NCI-H748 treated with DMSO at 0.1 percent for 48 hours (cell line): Measurements from ENCODE around the gene NYAP1.
"Not testable (repeated sequence)": the region's sequence is repeated elsewhere in the genome, so short reads cannot be mapped to it uniquely, and the experiment has no call there.

Experiments
- DNase-seq: peaks from one replicate; lab custom pipeline; 2025; lab: John Stamatoyannopoulos, UW

NYAP1 gene

GRCh38 chr7:100483090-100483721 is 521 bp upstream of the NYAP1 start:
- DNase-seq = peak; percentile 44

- no peak for DNase-seq
These were observed 932 bp downstream of the NYAP1 start for GRCh38 chr7:100484673-100485045.

GRCh38 chr7:100485471-100485876 is 1.7 kb downstream of the NYAP1 start:
- no peak for DNase-seq

GRCh38 chr7:100486111-100486636 is 2.4 kb downstream of the NYAP1 start:
- no peak for DNase-seq

- DNase-seq = no peak
These were observed 3.2 kb downstream of the NYAP1 start for GRCh38 chr7:100486753-100487446.

GRCh38 chr7:100488333-100489095 is 4.8 kb downstream of the NYAP1 start:
- no peak for DNase-seq

GRCh38 chr7:100489121-100489520 is 5.4 kb downstream of the NYAP1 start:
- DNase-seq = no peak

- peak; percentile 98 for DNase-seq
These were observed 6.1 kb downstream of the NYAP1 start for GRCh38 chr7:100489824-100490223.

- no peak for DNase-seq
These were observed 6.9 kb downstream of the NYAP1 start for GRCh38 chr7:100490483-100491191.

- DNase-seq = no peak
These were observed 7.5 kb downstream of the NYAP1 start for GRCh38 chr7:100491192-100491578.

- DNase-seq = no peak
These were observed 9.2 kb downstream of the NYAP1 start for GRCh38 chr7:100492738-100493475.

- DNase-seq = no peak
These were observed 9.9 kb downstream of the NYAP1 start for GRCh38 chr7:100493476-100494264.

GRCh38 chr7:100496509-100496908 is 12.8 kb downstream of the NYAP1 start:
- no peak for DNase-seq

- DNase-seq = not testable (repeated sequence)
These were observed 17.0 kb downstream of the NYAP1 start for GRCh38 chr7:100500743-100501142.

GRCh38 chr7:100504031-100504430 is 20.3 kb downstream of the NYAP1 start:
- not testable (repeated sequence) for DNase-seq

GRCh38 chr7:100504887-100505611 is 21.3 kb downstream of the NYAP1 start:
- DNase-seq = no peak

GRCh38 chr7:100506356-100506923 is 22.7 kb downstream of the NYAP1 start:
- no peak for DNase-seq

- no peak for DNase-seq
These were observed 25.5 kb downstream of the NYAP1 start for GRCh38 chr7:100509231-100509630.

- no peak for DNase-seq
These were observed 26.9 kb downstream of the NYAP1 start for GRCh38 chr7:100510437-100511239.
